ENCODE measurements around the gene SLC49A3. TPM values are rescaled to one million over a fixed set of nuclear protein-coding genes. Genes with fewer than 3 reads are reported as not detected.

Gene SLC49A3
- total RNA-seq, 2 experiments from 2014 or later, result 0.22 to 0.91 TPM

- intact Hi-C loops (cut with DNase I, micrococcal nuclease), result no loop called here
- no peak overlapping the region for H3K4me3 ChIP-seq (ENCODE audit: low read length)
- peaks cover 6% of the 10 kb centered on the region for H3K36me3 ChIP-seq (ENCODE audit: insufficient read depth, low read length)
- no peaks in the 10 kb centered on the region for H3K27me3 ChIP-seq (ENCODE audit: control insufficient read depth in 1 of 2, insufficient read depth in 2 of 2, low read length in 2 of 2)
- Mint-ChIP-seq H3K27ac (peak overlapping the region; percentile 10), H3K9me3 (no peaks in the 10 kb centered on the region), H3K27me3 (no peaks in the 10 kb centered on the region), H3K4me3 (no peak overlapping the region), H3K36me3 (ENCODE audit: low read depth) (peaks cover 13% of the 10 kb centered on the region), H3K4me1 (ENCODE audit: low read depth) (peaks cover 5% of the 10 kb centered on the region)
- ATAC-seq (ENCODE audit: poor library complexity), result no peak
- no peak for DNase-seq
- ChIA-PET POLR2A (no interaction called here), CTCF (no interaction called here)
- peaks cover 0 to 19% of the 10 kb centered on the region in 2 experiments for H3K9me3 ChIP-seq (ENCODE audit: control insufficient read depth in 1 of 2, insufficient read depth in 1 of 2, low read length in 2 of 2)
- no peaks in the 10 kb centered on the region for H3K4me1 ChIP-seq (ENCODE audit: insufficient read depth, low read length)
- no peak for TF ChIP-seq CTCF (IDR thresholded peaks at IDR 0.05)
- no peak overlapping the region for H3K27ac ChIP-seq (ENCODE audit: low read depth in 1 of 2, low read length in 2 of 2)
Measured at GRCh38 chr4:726838-727237, 37.9 kb upstream of the SLC49A3 start.

- H3K27me3 ChIP-seq (ENCODE audit: control insufficient read depth in 1 of 2, insufficient read depth in 2 of 2, low read length in 2 of 2), result no peaks in the 10 kb centered on the region
- ATAC-seq (ENCODE audit: poor library complexity) (no peak), DNase-seq (no peak)
- CTCF ChIA-PET, result no interaction called here
- Mint-ChIP-seq H3K27me3 (no peaks in the 10 kb centered on the region), H3K4me1 (ENCODE audit: low read depth) (peaks cover 5% of the 10 kb centered on the region), H3K9me3 (no peaks in the 10 kb centered on the region), H3K36me3 (ENCODE audit: low read depth) (peaks cover 19% of the 10 kb centered on the region), H3K27ac (no peak overlapping the region), H3K4me3 (no peak overlapping the region)
- H3K4me1 ChIP-seq (ENCODE audit: insufficient read depth, low read length), result no peaks in the 10 kb centered on the region
- intact Hi-C loops (cut with DNase I, micrococcal nuclease), result no loop called here
- POLR2A ChIA-PET, result no interaction called here
- H3K27ac ChIP-seq (ENCODE audit: low read depth in 1 of 2, low read length in 2 of 2), result no peak overlapping the region
- no peak for TF ChIP-seq CTCF (IDR thresholded peaks at IDR 0.05)
- peaks cover 6% of the 10 kb centered on the region for H3K36me3 ChIP-seq (ENCODE audit: insufficient read depth, low read length)
- H3K9me3 ChIP-seq (ENCODE audit: control insufficient read depth in 1 of 2, insufficient read depth in 1 of 2, low read length in 2 of 2), result peaks cover 0 to 23% of the 10 kb centered on the region in 2 experiments
- no peak overlapping the region for H3K4me3 ChIP-seq (ENCODE audit: low read length)
Measured at GRCh38 chr4:726235-726787, 37.4 kb upstream of the SLC49A3 start.

GRCh38 chr4:725391-726234 lies 36.7 kb upstream of the SLC49A3 start:
- Mint-ChIP-seq H3K4me1 (ENCODE audit: low read depth) (peaks cover 5% of the 10 kb centered on the region), H3K27me3 (no peaks in the 10 kb centered on the region), H3K9me3 (no peaks in the 10 kb centered on the region), H3K4me3 (no peak overlapping the region), H3K27ac (no peak overlapping the region), H3K36me3 (ENCODE audit: low read depth) (peaks cover 20% of the 10 kb centered on the region)
- intact Hi-C loops (cut with DNase I, micrococcal nuclease), result no loop called here
- Histone ChIP-seq H3K4me3 (ENCODE audit: low read length) (no peak overlapping the region), H3K9me3 (ENCODE audit: control insufficient read depth in 1 of 2, insufficient read depth in 1 of 2, low read length in 2 of 2) (peaks cover 0 to 21% of the 10 kb centered on the region in 2 experiments), H3K27ac (ENCODE audit: low read depth in 1 of 2, low read length in 2 of 2) (no peak overlapping the region), H3K27me3 (ENCODE audit: control insufficient read depth in 1 of 2, insufficient read depth in 2 of 2, low read length in 2 of 2) (no peaks in the 10 kb centered on the region), H3K36me3 (ENCODE audit: insufficient read depth, low read length) (no peaks in the 10 kb centered on the region), H3K4me1 (ENCODE audit: insufficient read depth, low read length) (no peaks in the 10 kb centered on the region)
- ATAC-seq (ENCODE audit: poor library complexity) (no peak), DNase-seq (no peak)
- TF ChIP-seq CTCF (IDR thresholded peaks at IDR 0.05), result no peak
- CTCF ChIA-PET, result interaction anchor here (1.0 kb wide), 1 partner anchor 17 kb away, joined by 3 read pairs; no protein-coding TSS in a partner anchor
- POLR2A ChIA-PET, result no interaction called here
